K562 (cell line): ENCODE results near the gene SOBP. TPM values are rescaled to one million over a fixed set of nuclear protein-coding genes. Genes with fewer than 3 reads are reported as not detected.

Experiments used
- ATAC-seq: fragments of 200-7000 bp; cut with Tn5 transposase; 3 replicates; pipeline ENCODE4 v1.9.1; 2020; ENCODE audit warnings: moderate library complexity
- BruUV-seq: library from RNA; stranded (reverse); fragments of 400-500 nt; replicated peaks from 2 replicates; lab custom pipeline; 2021; lab: Mats Ljungman, UMichigan
- CTCF ChIA-PET: fragments of 300-600 bp; formaldehyde crosslinking; extraction: SDS; loops from one replicate; lab custom pipeline; 2021; ENCODE audit warnings: low intra/inter-chr PET ratio; lab: Yijun Ruan, JAX
- POLR2A ChIA-PET: fragments of 300-600, 350-650 bp; sonication (Branson Sonifier 250); formaldehyde crosslinking; extraction: SDS; loops from one replicate; lab custom pipeline; 2021; ENCODE audit warnings: antibody characterized with exemption, inconsistent platforms; lab: Yijun Ruan, JAX
- DNase-seq, 4 experiments: peaks; one replicate each; pipeline versions ENCODE4 v3.0.0 to v3.0.0-alpha.2; 2011 to 2018; ENCODE audit warnings: low spot score in 3 of 4, mixed read lengths in 3 of 4; ENCODE audit errors: extremely low read depth in 1 of 4
- FAIRE-seq: peaks from 2 replicates; lab custom pipeline; 2011; peaks lifted over from hg19 to GRCh38; lab: Jason Lieb, UNC
- H2AFZ ChIP-seq: 2 replicates; pipeline ENCODE4 v1.6.0; 2011; ENCODE audit warnings: low read depth, low read length, control low read depth, inconsistent platforms
- H3K27ac ChIP-seq: fragments of 200-600 bp; 3 replicates; pipeline ENCODE4 v1.8.0; 2011; ENCODE audit warnings: low read depth, mild to moderate bottlenecking, control low read depth, inconsistent platforms, low read length, moderate library complexity, mixed read lengths; ENCODE audit errors: extremely low read depth
- H3K27me3 ChIP-seq, 2 experiments: fragments of 300-600 bp in 1 of 2; 2 replicates in 1 of 2; 3 replicates in 1 of 2; pipeline versions ENCODE4 v1.6.0 to v1.8.0; 2011; ENCODE audit warnings: inconsistent platforms in 2 of 2, low read length in 2 of 2, mild to moderate bottlenecking in 1 of 2, mixed read lengths in 1 of 2, moderate library complexity in 1 of 2; ENCODE audit not compliant: control insufficient read depth in 2 of 2, insufficient read depth in 2 of 2
- H3K36me3 ChIP-seq: fragments of 300-600 bp; 3 replicates; pipeline ENCODE4 v1.8.0; 2011; ENCODE audit warnings: mild to moderate bottlenecking, low read length, inconsistent platforms; ENCODE audit not compliant: control insufficient read depth, insufficient read depth
- H3K4me1 ChIP-seq, 2 experiments: fragments of 200-600 bp in 1 of 2; replicated peaks in 1 of 2; 2 replicates in 1 of 2; 3 replicates in 1 of 2; pipeline versions ENCODE4 v1.5.1 to v1.8.0; 2011; ENCODE audit warnings: inconsistent platforms in 2 of 2, low read length in 2 of 2, mild to moderate bottlenecking in 1 of 2, mixed read lengths in 1 of 2, moderate library complexity in 1 of 2; ENCODE audit not compliant: control insufficient read depth in 2 of 2, insufficient read depth in 2 of 2
- H3K4me2 ChIP-seq: 2 replicates; pipeline ENCODE4 v1.6.1; 2011; ENCODE audit warnings: low read length, control low read depth, inconsistent platforms, mixed read lengths; ENCODE audit not compliant: insufficient read depth
- H3K4me3 ChIP-seq: fragments of 200-600 bp; sonication (generic), shearing (Covaris generic); 2 replicates; pipeline ENCODE4 v1.5.1; 2016; ENCODE audit warnings: control low read depth, inconsistent platforms
- H3K79me2 ChIP-seq: fragments of 200-600 bp; 3 replicates; pipeline ENCODE4 v1.8.0; 2011; ENCODE audit warnings: low read length, inconsistent platforms; ENCODE audit not compliant: control insufficient read depth, insufficient read depth
- H3K9ac ChIP-seq, 2 experiments: 2 replicates each; pipeline versions ENCODE4 v1.6.0 to v1.6.1; 2011; ENCODE audit warnings: low read depth in 2 of 2, low read length in 2 of 2, control low read depth in 1 of 2, inconsistent platforms in 1 of 2, mild to moderate bottlenecking in 1 of 2, mixed read lengths in 1 of 2; ENCODE audit not compliant: insufficient read depth in 1 of 2
- H3K9me1 ChIP-seq: one replicate; pipeline ENCODE4 v1.6.0; 2011; ENCODE audit warnings: inconsistent platforms, mild to moderate bottlenecking, low read length, moderate library complexity; ENCODE audit not compliant: control insufficient read depth, insufficient read depth
- H3K9me3 ChIP-seq: replicated peaks from 2 replicates; pipeline ENCODE4 v1.5.1; 2011; ENCODE audit warnings: low read depth, low read length, inconsistent platforms; ENCODE audit not compliant: control insufficient read depth, insufficient read depth
- H4K20me1 ChIP-seq: replicated peaks from 2 replicates; pipeline ENCODE4 v1.6.1; 2011; ENCODE audit warnings: low read length, inconsistent platforms, mixed read lengths; ENCODE audit not compliant: control insufficient read depth, insufficient read depth
- CGGBP1 ChIP-seq: fragments of 250-450 bp; sonication (Bioruptor Pico); IDR thresholded peaks from 2 replicates; pipeline ENCODE4 v1.9.0; 2021; ENCODE audit warnings: mild to moderate bottlenecking
- EP400 ChIP-seq: fragments of 450-650 bp; IDR thresholded peaks from 2 replicates; pipeline ENCODE4 v1.6.1; 2017; ENCODE audit warnings: antibody characterized with exemption, mild to moderate bottlenecking, moderate library complexity
- MCM5 ChIP-seq: fragments of 450-650 bp; IDR thresholded peaks from 2 replicates; pipeline ENCODE4 v1.6.1; 2016; ENCODE audit warnings: low read depth
- NCOA4 ChIP-seq: fragments of 450-650 bp; IDR thresholded peaks from 2 replicates; pipeline ENCODE4 v1.6.1; 2018; ENCODE audit warnings: mild to moderate bottlenecking; ENCODE audit not compliant: partially characterized antibody
- NFIC ChIP-seq: fragments of 450-650 bp; IDR thresholded peaks from 2 replicates; pipeline ENCODE4 v1.6.1; 2017; ENCODE audit warnings: mild to moderate bottlenecking, inconsistent platforms
- POLR3A ChIP-seq: IDR thresholded peaks from 2 replicates; pipeline ENCODE4 v1.6.1; 2011; ENCODE audit warnings: borderline replicate concordance, mild to moderate bottlenecking, moderate library complexity; ENCODE audit not compliant: insufficient read length, insufficient read depth; ENCODE audit errors: extremely low read depth
- SIN3B ChIP-seq: fragments of 450-650 bp; IDR thresholded peaks from 2 replicates; pipeline ENCODE4 v1.6.1; 2017; ENCODE audit warnings: low read depth, mild to moderate bottlenecking, moderate library complexity
- WGBS: fragments of 100-300 bp; shearing (Covaris generic); methylation state at CpG from one replicate; pipeline ENCODE4 v1.1.6; 2016; ENCODE audit warnings: low coverage, mixed read lengths; ENCODE audit not compliant: insufficient coverage; ENCODE audit errors: missing lambda C conversion rate; 5-methylcytosine and 5-hydroxymethylcytosine counted together
- in situ Hi-C: fragments of 300-500 bp; cut with MboI; formaldehyde crosslinking; loops from 4 replicates; pipeline ENCODE4 v1.15.0; 2018; ENCODE audit warnings: inconsistent platforms, mixed read lengths
- intact Hi-C: fragments of 100-400 bp; cut with micrococcal nuclease; formaldehyde crosslinking; loops from 2 replicates; pipeline ENCODE4 v1.14.2; 2022
- polyA plus RNA-seq, 8 experiments: library from polyadenylated mRNA; depleted of rRNA in 4 of 8; stranded (reverse) in 5 of 8; unstranded in 3 of 8; fragments of >200 nt; fragmentation: Nextera tagmentation in 2 of 8; fragmentation: Illumina TruSeq in 1 of 8; extraction: Ambion mirVana in 2 of 8; extraction: Trizol in 1 of 8; gene quantifications; 2 replicates each; pipeline versions ENCODE4 v1.2.1 to v1.2.3, GENCODE V29; 2011 to 2014; ENCODE audit warnings: inconsistent platforms in 1 of 8, missing spikeins in 1 of 8
- total RNA-seq, 7 experiments: library from RNA; depleted of rRNA in 6 of 7; stranded (reverse); fragments of >200 nt in 6 of 7; fragmentation: Illumina TruSeq in 2 of 7; extraction: Trizol in 2 of 7; gene quantifications; 2 replicates each; pipeline versions ENCODE4 v1.2.1 to v1.2.3, GENCODE V29; 2011 to 2021; ENCODE audit warnings: low replicate concordance in 1 of 7
- TF ChIP-seq, protein P1 (sequence below): IDR thresholded peaks from 3 replicates; pipeline ENCODE4 v1.6.1; 2011; ENCODE audit warnings: borderline replicate concordance, mild to moderate bottlenecking; ENCODE audit not compliant: insufficient read length, insufficient read depth

SOBP gene
- total and polyA plus RNA-seq, 9 of the 15 experiments (the other 6 are each of a cell fraction or from before 2014, with no cell fraction given): 0.16 TPM; not detected in 8

DNA sequence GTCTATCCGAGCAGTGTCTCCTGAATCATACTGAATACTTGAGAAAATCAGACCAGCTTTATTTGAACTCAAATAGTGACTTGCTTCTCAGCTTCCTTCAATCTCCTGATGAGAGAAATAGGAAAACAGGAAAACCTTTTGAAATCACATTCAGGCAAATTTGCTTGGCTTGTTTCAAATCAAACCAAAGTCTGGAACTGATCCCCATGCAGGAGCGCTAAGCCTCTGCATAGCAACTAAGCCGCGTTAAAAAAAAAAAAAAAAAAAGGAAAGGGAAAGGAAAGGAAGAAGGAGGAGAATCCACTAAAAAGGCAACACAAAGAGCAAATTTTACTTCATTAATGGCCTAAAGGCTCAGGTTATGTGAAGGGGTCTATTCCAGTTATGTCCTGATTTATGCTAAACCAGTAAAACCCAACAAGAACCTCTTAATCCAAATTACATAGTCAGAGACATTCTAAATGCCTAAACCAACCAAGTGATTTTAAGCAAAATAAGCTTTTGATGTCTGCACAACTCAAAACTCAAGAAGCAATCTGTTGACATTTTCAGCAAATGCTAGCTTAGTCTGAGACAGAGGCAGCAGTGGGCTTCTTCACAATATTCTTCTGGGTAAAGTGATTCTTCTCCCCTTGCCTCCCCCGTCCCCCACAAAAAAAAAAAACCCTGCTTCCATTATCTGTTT, 112.5 kb downstream of the SOBP start (continued):
- TF ChIP-seq NFIC: no peak
- TF ChIP-seq, protein P1, sequence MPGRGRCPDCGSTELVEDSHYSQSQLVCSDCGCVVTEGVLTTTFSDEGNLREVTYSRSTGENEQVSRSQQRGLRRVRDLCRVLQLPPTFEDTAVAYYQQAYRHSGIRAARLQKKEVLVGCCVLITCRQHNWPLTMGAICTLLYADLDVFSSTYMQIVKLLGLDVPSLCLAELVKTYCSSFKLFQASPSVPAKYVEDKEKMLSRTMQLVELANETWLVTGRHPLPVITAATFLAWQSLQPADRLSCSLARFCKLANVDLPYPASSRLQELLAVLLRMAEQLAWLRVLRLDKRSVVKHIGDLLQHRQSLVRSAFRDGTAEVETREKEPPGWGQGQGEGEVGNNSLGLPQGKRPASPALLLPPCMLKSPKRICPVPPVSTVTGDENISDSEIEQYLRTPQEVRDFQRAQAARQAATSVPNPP: no peak
- no peak for TF ChIP-seq POLR3A
- TF ChIP-seq NCOA4: no peak
- TF ChIP-seq MCM5: no peak
- no peak for TF ChIP-seq CGGBP1 (CRISPR knock-in tag)
- TF ChIP-seq SIN3B: no peak

GRCh38 chr6:107603006-107603370, 113.1 kb downstream of the SOBP start:
- Histone ChIP-seq H3K9me3 (no peaks in the 10 kb centered on the region), H3K27me3 (peaks cover 3 to 18% of the 10 kb centered on the region in 2 experiments; a peak in 4 of 5 replicates), H3K4me3 (no peak overlapping the region), H2AFZ (no peak overlapping the region), H3K36me3 (no peaks in the 10 kb centered on the region), H4K20me1 (no peaks in the 10 kb centered on the region), H3K4me1 (no peaks in the 10 kb centered on the region), H3K79me2 (no peaks in the 10 kb centered on the region), H3K9ac (no peak overlapping the region), H3K4me2 (no peak overlapping the region), H3K27ac (no peak overlapping the region), H3K9me1 (no peaks in the 10 kb centered on the region)
- FAIRE-seq (no peak), DNase-seq (no peak), ATAC-seq (no peak)
- intact Hi-C loops: no loop called here
- 0% methylated on average over 3 of the region's 3 CpGs for WGBS
- TF ChIP-seq EP400: no peak
- ChIA-PET POLR2A (no interaction called here), CTCF (no interaction called here)
- BruUV-seq: no TSS peak
- in situ Hi-C loops: no loop called here
